Right lobe of liver (tissue), 6 donors: ENCODE data around the gene SCN9A. TPM values are rescaled to one million over a fixed set of nuclear protein-coding genes. Genes with fewer than 3 reads are reported as not detected.
"Not testable (repeated sequence)": the region's sequence is repeated elsewhere in the genome, so short reads cannot be mapped to it uniquely, and the experiment has no call there.

ENCODE experiments used
- ATAC-seq, 4 donors: fragments of 200-7000 bp; cut with Tn5 transposase; one replicate each; pipeline ENCODE4 v1.9.1; 2020; ENCODE audit warnings: mild to moderate bottlenecking in 4 of 4, moderate library complexity in 4 of 4
- DNase-seq, 3 donors: peaks; one replicate each; pipeline ENCODE4 v3.0.0-alpha.2; 2020
- H3K27ac ChIP-seq, 3 donors: fragments of 200-600 bp; one replicate each; pipeline ENCODE4 v1.8.0; 2022
- H3K27me3 ChIP-seq, 2 donors: fragments of 200-600 bp; one replicate each; pipeline ENCODE4 v1.8.0; 2022
- H3K36me3 ChIP-seq, 4 donors: fragments of 200-600 bp; sonication (generic) in 1 of 4; one replicate each; pipeline versions ENCODE4 v1.5.1 to v1.8.0; 2017 to 2022; ENCODE audit warnings: control low read depth in 1 of 4
- H3K4me1 ChIP-seq, 4 donors: fragments of 200-600 bp; sonication (generic) in 1 of 4; one replicate each; pipeline versions ENCODE4 v1.5.1 to v1.8.0; 2017 to 2022; ENCODE audit warnings: control low read depth in 1 of 4
- H3K4me3 ChIP-seq, 3 donors: fragments of 200-600 bp; one replicate each; pipeline ENCODE4 v1.8.0; 2022
- H3K9me3 ChIP-seq, 4 donors: fragments of 200-600 bp; sonication (generic) in 1 of 4; one replicate each; pipeline versions ENCODE4 v1.5.1 to v1.8.0; 2017 to 2022; ENCODE audit warnings: control low read depth in 1 of 4
- CTCF ChIP-seq, 4 donors: fragments of 200-600 bp in 3 of 4; fragments of 450-650 bp in 1 of 4; IDR thresholded peaks; one replicate each; pipeline versions ENCODE4 v1.5.1 to v1.8.0; 2016 to 2022; ENCODE audit warnings: antibody characterized with exemption in 4 of 4, mild to moderate bottlenecking in 2 of 4
- POLR2A ChIP-seq: fragments of 450-650 bp; IDR thresholded peaks from one replicate; pipeline ENCODE4 v1.6.1; 2017; ENCODE audit warnings: antibody characterized with exemption, mild to moderate bottlenecking
- WGBS: methylation state at CpG from one replicate; pipeline ENCODE4 v1.1.6; 2018; ENCODE audit warnings: low coverage, low lambda C conversion rate; ENCODE audit not compliant: insufficient coverage; ENCODE audit errors: missing lambda C conversion rate; 5-methylcytosine and 5-hydroxymethylcytosine counted together
- intact Hi-C, 2 donors: fragments of 100-400 bp; cut with DNase I; formaldehyde crosslinking; loops; one replicate each; pipeline versions ENCODE4 v1.11.2 to v1.14.1; 2022
- total RNA-seq, 6 experiments: library from RNA; depleted of rRNA in 2 of 6; stranded (reverse); fragments of >200 nt in 2 of 6; fragmentation: NEBNext Ultra II Directional in 3 of 6; extraction: Animal tissue kit (Norgen Biotek cat#: 25700) in 3 of 6; gene quantifications; one replicate each; pipeline versions ENCODE4 v1.1.0 to v1.2.4, GENCODE V29; 2016 to 2023
- donor health status: DM: no; HTN: yes; CAD: no.
- donor health status: DM: no; HTN: no; CAD: no.
- donor health status: DM: no; HTN: no; CAD: no.
- donor health status: DM: no; HTN: yes; CAD: no.
- donor health status: DM: no; HTN: yes; CAD: no.

Gene SCN9A
- total RNA-seq, 6 experiments from 2014 or later = 2.1 to 10.2 (median 5.1) TPM

GRCh38 chr2:166224197-166224596 lies 151.5 kb downstream of the SCN9A start:
- Histone ChIP-seq H3K4me3 (no peak overlapping the region), H3K4me1 (peaks cover 0 to 12% (median 2%) of the 10 kb centered on the region in 4 donors), H3K27ac (no peak overlapping the region), H3K9me3 (no peaks in the 10 kb centered on the region), H3K27me3 (no peaks in the 10 kb centered on the region), H3K36me3 (no peaks in the 10 kb centered on the region)
- TF ChIP-seq POLR2A (no peak), CTCF (IDR thresholded peaks at IDR 0.05) (no peak)
- ATAC-seq (no peak), DNase-seq (no peak)
- intact Hi-C loops = no loop called here

GRCh38 chr2:166223298-166223697 lies 152.4 kb downstream of the SCN9A start:
- intact Hi-C loops = no loop called here
- ATAC-seq = peak in 1 of 4 donors; percentile 56
- Histone ChIP-seq H3K4me1 (peaks cover 0 to 5% (median 0%) of the 10 kb centered on the region in 4 donors), H3K4me3 (no peak overlapping the region), H3K36me3 (no peaks in the 10 kb centered on the region), H3K27ac (no peak overlapping the region), H3K9me3 (no peaks in the 10 kb centered on the region), H3K27me3 (no peaks in the 10 kb centered on the region)
- DNase-seq = no peak
- TF ChIP-seq POLR2A (no peak), CTCF (IDR thresholded peaks at IDR 0.05) (no peak)
- WGBS = 78% methylated on average over 4 of the region's 4 CpGs

- Histone ChIP-seq H3K27ac (no peak overlapping the region), H3K36me3 (no peaks in the 10 kb centered on the region), H3K27me3 (no peaks in the 10 kb centered on the region), H3K4me3 (no peak overlapping the region), H3K9me3 (peaks cover 0 to 2% (median 0%) of the 10 kb centered on the region in 4 donors), H3K4me1 (no peaks in the 10 kb centered on the region)
- DNase-seq (no peak), ATAC-seq (no peak)
- WGBS = 57% methylated on average over 1 of the region's 1 CpG
- intact Hi-C loops = no loop called here
- TF ChIP-seq CTCF (IDR thresholded peaks at IDR 0.05) = no peak
- no peak for TF ChIP-seq POLR2A
Observed at GRCh38 chr2:166211079-166211478, 164.7 kb downstream of the SCN9A start.

- H3K27me3 ChIP-seq, H3K9me3 ChIP-seq, intact Hi-C loops, H3K36me3 ChIP-seq, H3K4me1 ChIP-seq, ATAC-seq, DNase-seq, H3K4me3 ChIP-seq, H3K27ac ChIP-seq: not testable (repeated sequence)
- WGBS = 94% methylated on average over 4 of the region's 4 CpGs
Observed at GRCh38 chr2:166209944-166210343, 165.8 kb downstream of the SCN9A start.

- DNase-seq, H3K36me3 ChIP-seq, H3K4me3 ChIP-seq, H3K27me3 ChIP-seq, intact Hi-C loops, ATAC-seq, H3K9me3 ChIP-seq, H3K4me1 ChIP-seq, H3K27ac ChIP-seq: not testable (repeated sequence)
- no CpG with 5 or more reads among the region's 1 CpG for WGBS
Observed at GRCh38 chr2:166209367-166209766, 166.4 kb downstream of the SCN9A start.

GRCh38 chr2:166206153-166206552 lies 169.6 kb downstream of the SCN9A start:
- DNase-seq, H3K27me3 ChIP-seq, H3K36me3 ChIP-seq, intact Hi-C loops, H3K4me1 ChIP-seq, H3K4me3 ChIP-seq, H3K9me3 ChIP-seq, H3K27ac ChIP-seq, ATAC-seq: not testable (repeated sequence)
- 91% methylated on average over 1 of the region's 1 CpG for WGBS
